Measurements from ENCODE around the gene MBD5.

- no peak for TF ChIP-seq CTCF (optimal IDR thresholded peaks at IDR 0.05 in 1 of 3, IDR thresholded peaks at IDR 0.05 in 1 of 3, conservative IDR thresholded peaks at IDR 0.05 in 1 of 3; ENCODE audit: extremely low read depth in 1 of 3, insufficient read depth in 2 of 3, low read length in 3 of 3)
- TF ChIP-seq EZH2 (IDR thresholded peaks at IDR 0.05; ENCODE audit: low read length), result no peak
These were observed 43.2 kb upstream of the MBD5 start for GRCh38 chr2:147977679-147978078.
